ENCODE results near the gene CRB2.
A peak's percentile ranks its signal among the peaks of the same experiment; 100 is the strongest.

Gene CRB2

GRCh38 chr9:123347289-123348060 is 8.5 kb upstream of the CRB2 start:
- TF ChIP-seq POLR2A (IDR thresholded peaks at IDR 0.05; ENCODE audit: low read depth, low read length), result no peak
- DNase-seq (ENCODE audit: insufficient read length, low spot score), result no peak
- FAIRE-seq, result no peak

GRCh38 chr9:123348317-123348992 is 7.5 kb upstream of the CRB2 start:
- TF ChIP-seq POLR2A (IDR thresholded peaks at IDR 0.05; ENCODE audit: low read depth, low read length), result no peak
- DNase-seq (ENCODE audit: insufficient read length, low spot score), result no peak
- no peak for FAIRE-seq

DNA sequence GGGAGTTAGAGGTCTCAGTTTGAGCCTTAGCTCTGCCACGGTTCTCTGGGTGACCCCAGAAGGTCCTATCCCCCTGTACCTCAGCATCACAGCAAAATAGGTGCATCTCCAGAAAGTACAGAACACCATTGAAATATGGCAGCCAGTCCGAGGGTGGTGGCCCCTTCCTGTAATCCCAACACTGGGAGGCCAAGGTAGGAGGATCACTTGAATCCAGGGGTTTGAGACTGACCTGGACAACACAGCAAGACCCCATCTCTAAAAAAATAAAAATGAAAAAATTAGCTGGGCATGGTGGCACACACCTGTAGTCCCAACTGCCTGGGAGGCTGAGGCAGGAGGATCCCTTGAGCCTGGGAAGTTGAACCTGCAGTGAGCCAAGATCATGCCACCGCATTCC is 7.0 kb upstream of the CRB2 start:
- no peak for TF ChIP-seq POLR2A (IDR thresholded peaks at IDR 0.05; ENCODE audit: low read depth, low read length)
- FAIRE-seq, result no peak
- DNase-seq (ENCODE audit: insufficient read length, low spot score), result no peak

- no peak for TF ChIP-seq POLR2A (IDR thresholded peaks at IDR 0.05; ENCODE audit: low read depth, low read length)
- DNase-seq (ENCODE audit: insufficient read length, low spot score) (peak; percentile 97), FAIRE-seq (no peak)
These were observed 6.1 kb upstream of the CRB2 start for GRCh38 chr9:123349691-123350480.

GRCh38 chr9:123350590-123351310 is 5.2 kb upstream of the CRB2 start:
- DNase-seq (ENCODE audit: insufficient read length, low spot score) (peak; percentile 62), FAIRE-seq (no peak)
- TF ChIP-seq POLR2A (IDR thresholded peaks at IDR 0.05; ENCODE audit: low read depth, low read length), result no peak

GRCh38 chr9:123353041-123353440 is 3.0 kb upstream of the CRB2 start:
- no peak for TF ChIP-seq POLR2A (IDR thresholded peaks at IDR 0.05; ENCODE audit: low read depth, low read length)
- no peak for DNase-seq (ENCODE audit: insufficient read length, low spot score)
- FAIRE-seq, result no peak

GRCh38 chr9:123353984-123354591 is 1.9 kb upstream of the CRB2 start:
- peak; percentile 97 for DNase-seq (ENCODE audit: insufficient read length, low spot score)
- TF ChIP-seq POLR2A (IDR thresholded peaks at IDR 0.05; ENCODE audit: low read depth, low read length), result no peak
- FAIRE-seq, result no peak

DNA sequence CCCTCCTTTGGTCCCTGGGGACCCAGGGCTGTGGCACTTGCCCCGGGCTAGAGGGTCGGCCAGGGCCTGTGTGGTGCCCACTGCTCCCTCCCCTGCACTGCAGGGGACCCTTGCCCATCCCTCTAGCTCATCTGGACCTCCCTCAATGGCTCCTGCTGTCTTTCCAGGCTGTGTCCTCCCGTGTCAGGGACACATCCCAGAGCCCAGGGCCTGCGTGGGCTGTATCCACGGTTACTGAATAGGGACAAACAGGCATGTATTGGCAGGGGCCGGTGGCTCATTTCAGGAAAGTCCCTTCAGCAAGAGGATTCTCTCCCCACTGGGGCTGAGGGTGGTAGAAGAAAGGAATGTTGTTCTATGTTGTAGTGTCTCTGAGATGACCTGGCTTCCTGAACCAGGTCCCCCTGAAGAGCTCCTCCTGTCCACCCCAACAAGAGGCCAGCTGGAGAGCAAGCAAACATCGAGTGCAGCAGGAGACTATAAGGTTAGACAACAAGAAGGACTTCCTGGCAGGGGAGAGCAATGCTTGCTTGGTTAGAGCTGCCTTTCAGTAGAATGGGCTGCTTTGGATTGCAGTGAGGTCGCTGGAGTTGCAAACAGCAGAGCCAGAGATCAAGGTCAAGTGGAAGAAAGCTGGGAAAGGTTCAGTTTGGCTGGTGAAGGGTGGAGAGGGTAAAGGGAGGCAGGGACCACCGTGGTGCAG is 1.0 kb upstream of the CRB2 start:
- no peak for DNase-seq (ENCODE audit: insufficient read length, low spot score)
- TF ChIP-seq POLR2A (IDR thresholded peaks at IDR 0.05; ENCODE audit: low read depth, low read length), result no peak
- no peak for FAIRE-seq

- DNase-seq (ENCODE audit: insufficient read length, low spot score), result no peak
- no peak for TF ChIP-seq POLR2A (IDR thresholded peaks at IDR 0.05; ENCODE audit: low read depth, low read length)
- no peak for FAIRE-seq
These were observed 1.1 kb downstream of the CRB2 start for GRCh38 chr9:123356851-123357742.

DNA sequence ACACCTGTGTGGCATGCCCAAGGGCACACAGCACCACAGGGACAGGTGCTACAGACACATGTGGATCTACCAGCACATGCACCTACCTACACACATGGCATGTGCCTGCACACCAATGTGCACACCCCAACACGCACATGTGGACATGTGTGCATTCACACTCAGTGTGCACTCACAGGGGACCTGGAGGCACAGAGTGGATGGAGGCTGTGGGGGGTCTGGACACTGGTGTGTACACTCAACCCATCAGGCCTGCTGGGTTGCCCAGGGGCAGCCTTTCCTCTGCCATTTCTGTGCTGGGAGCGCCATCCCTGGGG is 1.7 kb downstream of the CRB2 start:
- no peak for TF ChIP-seq POLR2A (IDR thresholded peaks at IDR 0.05; ENCODE audit: low read depth, low read length)
- no peak for FAIRE-seq
- DNase-seq (ENCODE audit: insufficient read length, low spot score), result no peak

- no peak for TF ChIP-seq POLR2A (IDR thresholded peaks at IDR 0.05; ENCODE audit: low read depth, low read length)
- FAIRE-seq, result no peak
- DNase-seq (ENCODE audit: insufficient read length, low spot score), result no peak
These were observed 2.3 kb downstream of the CRB2 start for GRCh38 chr9:123358181-123358905.
